Left forelimb (tissue), 1 donor: ENCODE data around the gene DCAF7.

ENCODE experiments used
- DNase-seq: peaks from one replicate; pipeline ENCODE4 v3.0.0-alpha.2; 2018; ENCODE audit warnings: low spot score

Gene DCAF7

DNA sequence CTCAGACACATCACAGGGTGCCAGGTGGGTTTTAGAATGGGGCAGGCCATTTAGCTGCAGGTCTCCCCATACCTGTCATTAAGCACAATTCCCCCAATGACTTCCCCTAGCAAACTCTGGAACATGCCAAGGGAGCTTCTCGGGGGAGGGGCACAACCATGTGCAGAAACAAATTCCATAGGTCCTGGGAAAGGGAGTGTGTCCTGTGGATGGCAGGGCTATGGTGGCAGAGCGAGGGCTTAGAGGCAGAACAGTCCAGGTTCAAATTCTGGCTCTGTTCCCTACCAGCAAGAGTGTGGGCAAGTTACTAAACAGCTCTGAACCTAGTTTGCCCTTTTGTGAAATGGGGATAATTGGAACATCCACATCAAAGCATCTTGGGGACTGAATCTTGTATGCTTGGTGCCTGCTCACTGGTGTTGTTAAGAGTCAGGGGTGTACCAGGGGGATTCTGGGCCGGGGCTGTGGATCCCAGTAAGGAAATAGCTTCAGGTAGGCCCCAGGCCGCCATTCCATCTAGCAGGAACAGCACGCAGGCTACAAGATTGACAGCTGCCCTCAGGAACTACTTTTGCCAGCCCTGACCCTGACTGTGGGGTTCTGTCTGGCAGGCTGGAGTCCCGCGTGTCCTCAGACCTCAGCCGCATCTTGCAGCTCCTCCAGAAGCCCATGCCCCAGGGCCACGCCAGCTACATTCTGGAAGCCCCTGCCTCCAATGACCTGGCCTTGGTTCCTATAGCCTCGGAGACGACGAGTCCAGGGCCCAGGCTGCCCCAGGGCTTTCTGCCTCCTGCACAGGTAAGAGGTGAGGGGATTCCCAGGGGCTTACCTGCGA, 5.6 kb upstream of the DCAF7 start:
- no peak for DNase-seq

DNA sequence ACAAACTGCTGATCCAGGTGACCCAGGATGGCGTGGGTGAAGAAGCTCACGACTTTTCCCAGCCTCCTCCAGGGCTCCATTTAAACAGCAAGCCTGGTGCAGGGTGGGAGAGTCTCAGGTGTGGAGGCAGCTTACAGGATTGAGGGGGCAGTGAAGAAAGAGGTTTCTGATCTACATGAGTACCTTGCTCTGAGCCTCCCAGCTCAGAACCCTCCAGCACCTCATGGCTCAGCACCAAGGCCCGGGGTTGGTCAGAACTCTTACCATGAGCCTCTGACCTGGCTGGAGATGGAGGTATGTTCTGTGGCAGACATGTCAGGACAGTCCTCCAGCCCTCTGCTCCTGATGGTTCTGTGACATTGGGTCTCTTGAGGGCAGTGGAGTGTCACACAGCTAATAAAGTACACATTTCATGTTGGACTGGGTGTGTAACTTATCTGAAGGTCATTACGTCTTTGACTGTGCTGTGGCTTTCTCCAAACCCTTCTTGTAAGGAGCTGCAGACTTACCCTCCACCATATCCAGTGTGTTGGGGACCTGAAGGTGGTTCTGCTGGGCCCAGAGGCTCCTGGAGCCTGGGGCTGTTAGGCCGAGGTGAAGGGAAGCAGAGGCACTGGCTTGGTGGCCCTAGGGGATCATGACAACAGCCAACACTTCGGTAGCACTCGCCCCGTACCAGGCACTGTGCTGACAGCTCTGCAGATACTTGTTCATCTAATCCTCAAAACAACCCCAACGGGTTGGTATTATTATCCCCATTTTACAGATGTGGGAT, 3.8 kb upstream of the DCAF7 start:
- no peak for DNase-seq

DNA sequence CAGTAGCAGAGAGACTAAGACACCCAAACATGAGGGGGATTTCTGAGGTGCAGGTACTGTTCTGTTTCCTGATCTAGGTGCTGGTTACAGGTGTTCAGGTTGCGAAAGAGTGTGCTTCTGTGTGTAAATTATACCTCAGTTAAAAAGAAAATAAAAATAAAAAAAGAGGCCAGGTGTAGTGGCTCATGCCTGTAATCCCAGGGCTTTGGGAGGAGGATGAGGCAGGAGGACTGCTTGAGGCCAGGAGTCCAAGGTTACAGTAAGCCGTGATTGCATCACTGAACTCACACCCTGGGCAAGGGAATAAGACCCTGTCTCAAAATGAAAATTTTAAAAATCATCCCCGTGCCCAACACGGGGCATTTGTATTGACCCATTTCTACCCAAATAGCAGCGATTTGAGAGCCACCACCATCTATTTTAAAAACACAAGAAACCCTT, 3.2 kb upstream of the DCAF7 start:
- DNase-seq, result no peak

DNA sequence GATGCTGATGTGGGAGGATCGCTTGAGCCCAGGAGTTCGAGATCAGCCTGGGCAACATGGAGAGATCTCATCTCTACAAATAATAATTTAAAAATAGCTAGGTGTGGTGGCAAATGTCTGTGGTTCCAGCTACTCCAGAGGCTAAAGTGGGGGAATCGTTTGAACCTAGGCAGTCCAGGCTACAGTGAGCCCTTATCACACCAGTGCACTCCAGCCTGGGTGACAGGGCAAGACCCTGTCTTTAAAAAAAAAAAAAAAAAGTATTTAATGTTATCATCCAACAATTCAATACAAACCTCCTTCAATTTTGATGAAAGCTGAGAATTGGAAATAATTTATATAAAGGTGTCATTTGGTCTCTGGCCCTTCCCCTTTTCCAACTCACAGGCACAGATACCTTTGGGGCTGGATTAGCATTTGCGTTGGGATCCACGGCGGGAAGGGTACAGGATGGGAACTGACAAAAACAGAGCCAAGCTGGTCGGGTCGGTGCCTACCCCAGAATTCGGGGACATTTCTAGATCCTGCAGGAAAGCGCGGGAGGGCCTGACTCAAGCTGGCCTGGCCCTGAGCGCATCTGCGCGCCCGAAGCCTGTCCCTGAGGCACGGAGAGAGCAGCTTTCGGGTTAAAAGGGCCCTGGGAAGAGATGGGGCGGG, 860 bp upstream of the DCAF7 start:
- no peak for DNase-seq

DNA sequence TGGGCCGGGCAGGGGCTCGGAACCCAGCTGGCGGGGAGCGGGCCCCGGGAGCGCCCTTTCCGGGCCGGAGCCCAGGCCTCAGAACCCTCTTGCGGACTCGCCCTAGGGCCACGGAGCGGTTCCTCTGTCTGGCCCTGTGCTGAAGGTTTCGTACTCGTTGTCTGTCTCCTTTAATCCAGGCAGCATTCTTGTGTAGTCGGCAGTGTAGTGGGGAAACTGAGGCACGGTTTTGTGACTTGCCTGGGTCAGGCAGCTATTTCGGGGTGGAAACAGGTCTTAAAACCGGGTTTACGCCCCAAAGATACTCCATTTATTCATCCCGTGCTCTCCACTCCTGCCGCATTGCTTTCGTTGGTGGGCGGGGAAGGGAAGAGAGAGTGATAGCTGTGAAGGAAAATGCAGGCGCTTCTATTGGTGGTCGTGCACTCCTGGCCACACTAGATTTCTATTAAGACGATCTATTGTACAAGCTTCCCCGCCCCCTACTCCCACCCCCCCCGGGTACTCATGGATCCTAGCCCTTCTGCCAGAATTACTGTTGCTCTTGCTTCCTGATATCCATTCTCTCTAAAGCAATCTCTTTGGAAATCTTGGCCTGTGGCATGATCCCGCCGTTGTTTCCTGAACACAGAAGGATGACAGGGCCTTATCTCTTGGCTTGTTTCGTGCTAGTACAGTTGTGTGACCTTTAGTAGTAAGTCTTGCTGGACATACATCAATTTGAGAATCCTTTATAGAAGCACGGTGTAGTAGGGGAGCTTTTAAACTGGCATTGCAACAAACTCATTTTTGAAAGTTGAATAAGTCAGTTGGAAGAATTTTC, 751 bp downstream of the DCAF7 start:
- no peak for DNase-seq

DNA sequence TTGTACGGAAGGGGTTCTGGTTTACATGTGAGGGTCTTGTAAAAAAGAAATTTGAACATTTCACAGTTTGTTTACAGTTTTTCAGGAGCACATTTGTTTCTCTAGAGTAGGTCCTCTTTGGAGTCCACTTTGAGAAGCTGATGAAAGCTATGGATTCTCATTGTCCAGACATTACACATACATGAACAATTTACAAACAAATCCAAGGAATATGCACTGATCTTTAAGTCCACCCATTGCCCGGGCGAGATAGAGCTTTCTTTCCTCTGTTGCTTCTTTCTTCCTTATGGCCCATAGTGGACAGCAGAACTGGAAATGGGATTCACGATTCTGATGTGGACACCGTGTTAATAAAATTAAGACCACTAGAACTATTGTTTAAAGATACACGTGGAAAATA, 1.9 kb downstream of the DCAF7 start:
- DNase-seq, result no peak

DNA sequence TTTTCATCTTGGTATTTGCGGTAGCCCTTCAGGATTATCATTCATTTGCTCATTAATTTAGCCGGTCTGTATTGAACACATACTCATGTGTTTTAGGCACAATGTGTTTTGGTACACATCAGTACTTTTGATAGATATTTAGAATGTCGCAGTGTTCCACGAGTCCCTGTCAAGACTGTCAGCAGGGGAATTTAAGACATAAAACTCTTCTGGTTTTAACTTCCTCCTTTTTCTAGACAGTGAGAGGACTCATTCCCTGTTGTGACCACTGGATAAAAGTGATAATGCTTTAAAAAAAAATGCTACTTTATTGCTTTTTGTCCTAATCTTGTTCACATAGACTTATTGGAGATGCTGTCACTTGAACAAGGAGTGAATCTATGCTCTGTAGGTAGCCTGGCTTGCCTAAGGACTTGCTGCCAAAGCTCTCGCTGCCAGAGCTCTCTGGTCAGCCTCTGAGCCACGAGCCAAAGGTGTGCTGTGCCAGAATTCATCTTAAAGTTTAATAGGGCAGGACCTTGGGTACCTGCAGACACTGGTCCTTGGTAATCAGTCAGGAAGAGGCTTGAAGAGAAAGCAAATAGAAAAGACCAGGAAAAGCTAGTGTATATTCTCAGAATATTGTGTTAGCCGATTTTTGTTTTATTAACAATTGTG, 5.4 kb downstream of the DCAF7 start:
- DNase-seq, result no peak

DNA sequence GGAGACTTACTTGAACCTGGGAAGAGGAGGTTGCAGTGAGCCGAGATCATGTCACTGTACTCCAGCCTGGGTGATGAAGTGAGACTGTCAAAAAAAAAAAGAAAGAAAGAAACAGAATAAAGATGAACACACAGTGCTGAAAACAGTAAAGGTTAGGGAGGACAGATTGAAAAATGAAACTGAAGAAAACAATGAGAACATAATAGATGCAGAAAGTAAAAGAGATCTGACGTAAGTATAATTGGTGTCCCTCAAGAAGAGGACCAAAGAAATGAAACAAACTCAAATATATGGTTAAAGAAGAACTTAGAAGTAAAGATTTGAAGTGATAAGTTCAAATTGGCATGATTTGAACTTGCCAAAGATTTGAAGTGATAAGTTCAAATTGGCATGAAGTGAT, 7.1 kb downstream of the DCAF7 start:
- no peak for DNase-seq

DNA sequence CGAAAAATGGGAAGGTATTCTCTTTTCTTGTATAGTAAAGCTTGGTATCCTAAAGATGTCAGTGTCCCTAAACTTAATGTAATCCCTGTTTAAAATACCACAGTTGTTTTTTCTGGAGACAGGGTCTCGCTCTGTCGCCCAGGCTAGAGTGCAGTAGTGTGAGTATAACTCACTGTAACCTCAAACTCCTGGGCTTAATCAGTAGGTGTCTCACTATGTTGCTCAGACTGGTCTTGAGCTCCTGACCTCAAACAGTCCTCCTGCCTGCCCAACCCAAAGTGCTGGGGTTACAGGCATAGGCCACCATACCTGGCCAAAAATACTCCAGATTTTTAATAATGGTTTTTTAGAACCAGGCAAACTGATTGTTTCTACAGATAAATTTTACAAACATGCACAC, 8.2 kb downstream of the DCAF7 start:
- DNase-seq, result no peak

DNA sequence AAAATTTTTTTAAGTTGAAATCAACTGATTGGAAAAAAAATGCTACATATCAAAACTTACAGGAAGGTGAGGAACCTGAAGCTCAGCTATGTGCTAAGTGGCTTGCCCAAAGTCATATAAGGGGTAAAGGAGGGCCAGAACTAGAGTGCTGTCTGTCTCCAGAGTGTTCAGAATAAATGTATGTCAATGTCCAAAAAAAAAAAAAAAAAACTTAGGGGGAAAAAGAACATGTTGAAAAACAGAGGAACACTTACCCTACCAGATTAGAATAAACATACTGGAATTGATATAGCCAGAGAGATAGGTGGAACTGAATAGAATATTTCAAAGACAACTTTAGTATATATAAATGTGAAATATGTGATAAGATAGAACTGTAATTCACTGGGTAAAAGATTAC, 11.5 kb downstream of the DCAF7 start:
- DNase-seq, result no peak

DNA sequence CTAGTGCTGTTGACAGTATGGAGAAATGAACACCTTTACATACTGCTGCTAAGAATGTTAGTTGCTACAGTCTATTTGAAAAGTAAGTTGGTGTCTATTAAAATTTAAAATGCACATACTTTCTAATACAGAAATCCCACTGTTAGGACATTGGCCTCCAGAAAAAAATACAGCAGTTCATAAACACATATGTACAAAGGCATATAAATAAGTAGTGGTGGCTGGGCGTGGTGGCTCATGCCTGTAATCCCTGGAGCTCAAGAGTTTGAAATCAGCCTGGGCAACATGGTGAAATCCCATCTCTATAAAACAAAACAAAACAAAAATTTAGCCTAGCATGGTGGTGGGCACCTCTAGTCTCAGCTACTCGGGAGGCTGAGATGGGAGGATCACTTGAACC, 13.1 kb downstream of the DCAF7 start:
- DNase-seq, result no peak

DNA sequence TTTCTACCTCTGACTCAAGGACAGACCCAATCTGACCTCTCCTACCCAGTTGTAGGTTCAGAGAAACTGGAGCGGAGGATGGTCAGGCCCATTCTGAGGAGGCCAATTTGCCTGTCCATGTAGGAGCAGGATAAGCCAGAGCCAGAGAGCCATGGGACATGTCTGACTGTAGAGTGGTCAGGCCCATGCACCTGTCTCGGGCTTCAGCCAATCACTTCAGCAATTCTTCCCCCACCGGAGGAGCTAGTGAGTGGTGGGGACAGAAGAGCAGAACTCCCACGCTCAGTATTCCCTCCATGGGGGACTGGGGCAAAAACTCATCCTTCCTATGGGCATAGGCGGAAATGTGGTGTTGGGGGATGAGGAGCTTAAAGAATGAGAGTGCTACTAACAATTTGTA, 14.3 kb downstream of the DCAF7 start:
- DNase-seq, result no peak

DNA sequence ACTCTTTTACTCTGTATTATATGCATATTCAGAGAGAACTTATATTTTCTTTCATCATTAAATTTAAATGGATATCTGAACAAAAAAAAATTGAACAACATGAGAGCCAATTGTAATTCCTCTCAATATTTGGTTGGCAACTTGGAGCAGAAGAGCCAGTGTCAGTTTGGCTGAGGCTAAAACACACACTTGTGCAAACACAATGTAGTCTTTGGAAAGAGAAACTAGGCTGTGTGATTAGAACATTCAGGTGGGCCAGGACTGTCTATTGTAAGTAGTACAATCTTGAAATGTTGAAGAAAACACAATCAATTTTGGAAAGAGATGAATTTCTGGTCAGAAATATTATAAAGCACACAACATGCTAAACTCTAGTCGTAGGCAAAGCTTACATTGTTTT, 17.0 kb downstream of the DCAF7 start:
- no peak for DNase-seq

DNA sequence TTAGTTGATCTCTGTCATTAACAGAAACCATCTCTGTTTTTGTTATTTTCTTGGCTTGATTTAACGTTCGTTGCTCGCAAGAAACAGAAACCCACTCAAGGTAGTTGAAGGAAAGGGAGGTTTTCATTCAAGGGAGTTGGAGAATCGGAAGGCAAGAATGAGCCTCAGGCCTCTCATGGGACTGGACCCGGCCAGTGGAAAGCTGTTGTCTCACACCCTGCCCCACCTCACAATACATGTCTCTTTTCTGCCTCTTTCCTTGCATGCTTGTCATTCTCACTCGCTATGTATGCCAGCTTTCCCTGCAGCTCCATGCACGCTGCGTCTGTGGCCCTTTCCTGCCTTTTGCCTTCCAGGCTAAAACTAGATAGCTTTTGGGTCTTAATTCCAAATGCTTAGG, 18.3 kb downstream of the DCAF7 start:
- DNase-seq, result no peak

DNA sequence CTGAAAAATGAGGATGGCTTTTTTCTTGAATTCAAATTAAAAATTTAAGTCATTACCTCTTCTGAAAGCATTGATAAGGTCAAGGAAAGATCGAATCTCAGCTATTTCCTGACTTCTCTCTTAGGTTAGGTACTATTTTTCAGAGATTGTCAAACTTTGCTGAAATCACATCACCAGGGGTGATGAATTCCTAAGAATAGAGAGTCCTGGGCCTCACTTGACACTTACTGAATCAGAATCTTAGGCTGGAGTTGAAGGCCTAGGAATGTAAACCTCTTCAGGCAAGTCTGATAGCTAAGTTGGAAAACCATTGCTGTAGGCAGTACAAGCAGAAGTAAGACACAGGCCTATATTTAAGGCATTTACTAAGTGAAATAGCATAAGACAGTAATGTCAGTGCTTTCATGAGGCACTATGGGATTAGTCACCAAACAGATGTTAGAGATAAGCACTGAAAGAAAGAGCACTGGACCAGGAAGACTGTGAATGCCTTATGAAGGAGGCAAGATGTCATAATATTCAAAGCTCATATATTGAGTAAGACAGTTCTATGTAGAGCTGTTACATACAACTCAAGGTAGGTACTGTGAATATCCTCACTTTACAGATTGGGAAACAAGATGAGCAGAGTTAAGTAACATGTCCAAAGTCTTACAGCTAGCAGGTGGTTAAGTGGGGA, 21.5 kb downstream of the DCAF7 start:
- no peak for DNase-seq

DNA sequence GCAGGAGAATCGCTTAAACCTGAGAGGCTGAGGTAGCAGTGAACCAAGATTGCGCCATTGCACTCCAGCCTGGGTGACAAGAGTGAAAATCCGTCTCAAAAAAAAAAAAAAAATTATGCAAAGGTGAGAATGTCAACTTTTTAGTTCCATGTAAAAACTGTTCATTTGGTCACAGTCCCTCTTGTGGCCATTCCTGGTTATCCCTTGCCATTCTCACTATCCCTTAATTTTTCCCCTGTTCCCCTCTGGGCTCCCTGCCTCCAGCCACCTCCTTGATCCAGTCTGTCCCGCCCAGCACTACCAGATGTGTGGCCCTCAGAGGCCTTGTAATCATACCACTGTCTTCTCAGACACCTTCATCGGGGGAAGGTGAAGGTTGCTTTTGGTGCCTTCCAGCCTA, 23.4 kb downstream of the DCAF7 start:
- no peak for DNase-seq

DNA sequence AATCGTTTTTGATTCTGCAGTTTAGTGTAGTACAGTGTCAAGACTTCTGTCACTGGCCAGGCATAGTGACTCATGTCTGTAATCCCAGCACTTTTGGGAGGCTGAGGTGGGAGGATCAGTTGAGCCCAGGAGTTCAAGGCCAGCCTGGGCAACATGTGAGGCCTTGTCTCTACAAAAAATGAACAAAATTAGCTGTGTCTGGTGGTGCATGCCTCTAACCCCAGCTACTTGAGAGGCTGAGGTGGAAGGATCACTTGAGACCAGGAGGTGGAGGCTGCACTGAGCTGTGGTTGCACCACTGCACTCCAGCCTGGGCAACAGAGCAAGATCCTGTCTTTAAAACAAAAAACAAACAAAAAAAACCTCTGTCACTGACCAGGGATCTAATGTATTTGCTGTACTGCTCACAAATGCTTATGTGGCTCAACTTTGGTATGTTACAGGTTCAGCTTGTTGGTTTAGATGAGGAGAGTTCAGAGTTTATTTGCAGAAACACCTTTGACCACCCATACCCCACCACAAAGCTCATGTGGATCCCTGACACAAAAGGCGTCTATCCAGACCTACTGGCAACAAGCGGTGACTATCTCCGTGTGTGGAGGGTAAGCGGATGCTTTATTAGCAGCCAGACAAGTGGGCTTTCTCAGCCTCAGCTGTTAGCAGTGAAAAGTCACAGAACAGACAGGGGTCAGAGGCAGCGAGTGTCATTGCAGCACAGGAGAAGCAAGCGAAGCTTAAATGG, 27.9 kb downstream of the DCAF7 start:
- no peak for DNase-seq

DNA sequence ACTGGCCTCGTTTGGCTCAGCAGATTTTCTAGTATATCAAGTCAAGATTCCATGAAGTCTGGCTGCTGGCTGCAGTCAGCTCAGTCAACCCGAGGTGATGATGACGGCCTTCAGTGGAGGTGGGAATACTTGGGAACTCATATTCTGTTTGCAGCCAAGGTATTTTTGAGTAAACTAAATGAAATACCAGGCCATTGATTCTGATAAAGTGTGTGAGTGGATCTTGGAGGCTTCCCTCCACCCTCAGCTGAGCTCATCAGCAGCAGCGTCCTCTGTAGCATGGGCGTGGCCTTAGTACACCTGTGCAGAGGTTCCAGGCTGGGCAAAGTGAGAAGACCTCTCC, 28.5 kb downstream of the DCAF7 start:
- no peak for DNase-seq

DNA sequence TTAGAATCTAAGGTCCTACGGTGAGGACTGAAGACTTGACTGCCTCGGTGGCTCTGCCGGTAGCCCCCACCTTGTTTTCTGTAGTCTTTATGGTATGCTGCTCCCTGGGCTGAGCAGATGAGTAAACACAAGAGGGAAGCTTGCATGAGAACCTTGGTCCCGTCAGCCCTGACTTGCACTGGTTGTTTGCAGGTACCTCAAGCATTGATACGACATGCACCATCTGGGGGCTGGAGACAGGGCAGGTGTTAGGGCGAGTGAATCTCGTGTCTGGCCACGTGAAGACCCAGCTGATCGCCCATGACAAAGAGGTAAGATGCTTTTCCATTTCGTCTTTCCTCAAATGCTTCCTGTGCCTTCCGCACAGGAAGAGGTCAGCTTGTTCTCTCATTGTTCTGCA, 29.4 kb downstream of the DCAF7 start:
- no peak for DNase-seq

DNA sequence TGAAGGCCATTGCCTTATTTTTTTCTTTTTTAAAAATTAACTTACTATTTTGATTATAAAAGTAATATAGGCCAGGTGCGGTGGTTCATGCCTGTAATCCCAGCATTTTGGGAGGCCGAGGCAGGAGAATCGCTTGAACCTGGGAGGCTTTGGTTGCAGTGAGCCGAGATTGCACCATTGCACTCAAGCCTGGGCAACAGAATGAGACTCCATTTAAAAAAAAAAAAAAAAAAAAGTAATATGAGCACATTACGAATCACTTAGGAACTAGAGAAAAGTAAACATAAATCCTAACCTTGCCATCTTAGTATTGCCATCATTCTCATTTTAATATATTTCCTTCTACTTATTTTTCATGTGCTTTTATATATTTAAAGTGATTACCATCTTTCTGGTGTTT, 37.5 kb downstream of the DCAF7 start:
- no peak for DNase-seq
